ENCODE measurements around the gene GAS6.
"Not testable (repeated sequence)": the region's sequence is repeated elsewhere in the genome, so short reads cannot be mapped to it uniquely, and the experiment has no call there.

The GAS6 gene

DNA sequence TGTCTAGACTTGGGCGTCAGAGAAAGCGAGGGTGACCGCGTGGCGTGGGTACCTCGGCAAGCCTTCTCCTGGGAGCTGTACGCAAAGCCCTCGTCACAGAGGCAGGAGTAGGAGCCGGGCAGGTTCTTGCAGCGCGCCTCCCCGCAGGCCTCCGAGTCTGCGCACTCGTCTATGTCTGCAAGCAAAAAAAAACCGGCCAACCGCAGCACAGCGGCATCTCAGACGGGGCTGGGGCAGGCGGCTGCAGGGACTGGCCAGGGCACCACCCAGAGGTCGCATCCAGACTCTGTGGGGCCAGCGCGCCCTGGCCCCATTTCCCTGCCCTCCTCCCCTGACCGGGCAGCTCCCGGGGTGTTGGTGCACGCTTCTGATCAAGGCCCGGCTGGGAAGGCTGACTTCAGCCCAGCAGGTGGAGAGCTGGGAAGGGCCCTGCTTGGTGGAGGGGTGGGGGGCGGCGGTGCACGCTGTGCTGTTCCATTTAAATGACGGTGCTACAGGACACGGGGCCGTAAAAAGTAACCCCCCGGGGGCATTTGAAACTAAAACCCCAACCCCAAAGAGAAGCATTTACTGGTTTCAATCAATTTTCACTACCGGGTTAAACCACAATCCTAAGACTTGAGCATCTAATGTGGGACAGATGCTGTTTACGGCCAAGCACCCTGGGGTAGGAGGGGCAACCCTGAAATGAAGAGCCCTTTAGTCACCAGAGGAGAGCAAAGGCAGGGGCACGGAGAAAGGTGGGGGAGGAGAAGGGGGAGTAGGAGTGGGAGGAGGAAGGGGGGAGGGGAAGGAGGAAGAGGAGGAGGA lies 28.2 kb downstream of the GAS6 start:
- DNase-seq = no peak

DNA sequence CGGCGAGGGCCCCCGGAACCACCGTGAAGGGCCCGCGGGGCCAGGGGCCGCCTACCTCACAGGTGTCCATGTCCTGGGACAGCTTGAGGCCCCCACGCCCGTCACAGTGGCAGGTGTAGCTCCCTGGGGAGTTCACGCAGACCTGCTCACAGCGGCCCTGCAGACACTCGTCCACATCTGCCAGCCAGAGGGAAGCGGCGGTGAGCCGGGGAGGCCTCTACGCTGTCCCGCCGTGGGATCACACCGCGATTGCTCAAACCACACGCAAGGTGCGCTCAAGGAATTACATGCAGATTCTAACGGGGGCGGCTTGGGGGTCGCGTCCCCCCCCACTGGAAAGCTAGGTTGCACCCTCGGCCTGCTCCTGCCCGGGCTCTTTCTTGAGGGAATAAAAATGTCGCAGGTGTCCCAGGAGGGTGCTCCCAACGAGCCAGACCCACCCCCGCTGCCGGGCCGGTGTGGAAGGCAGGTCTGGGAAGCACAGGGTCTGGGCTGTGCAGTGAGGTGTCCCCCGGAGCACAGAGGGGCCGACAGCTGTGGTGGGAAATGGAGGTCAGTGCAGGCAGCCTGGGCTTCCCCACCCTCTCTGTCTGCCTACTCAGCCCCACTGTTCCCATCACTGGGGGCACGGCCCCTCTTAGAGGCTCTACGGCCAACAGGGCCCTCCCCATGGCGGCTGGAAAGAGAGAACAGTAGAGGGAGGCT lies 29.2 kb downstream of the GAS6 start:
- no peak for DNase-seq

DNA sequence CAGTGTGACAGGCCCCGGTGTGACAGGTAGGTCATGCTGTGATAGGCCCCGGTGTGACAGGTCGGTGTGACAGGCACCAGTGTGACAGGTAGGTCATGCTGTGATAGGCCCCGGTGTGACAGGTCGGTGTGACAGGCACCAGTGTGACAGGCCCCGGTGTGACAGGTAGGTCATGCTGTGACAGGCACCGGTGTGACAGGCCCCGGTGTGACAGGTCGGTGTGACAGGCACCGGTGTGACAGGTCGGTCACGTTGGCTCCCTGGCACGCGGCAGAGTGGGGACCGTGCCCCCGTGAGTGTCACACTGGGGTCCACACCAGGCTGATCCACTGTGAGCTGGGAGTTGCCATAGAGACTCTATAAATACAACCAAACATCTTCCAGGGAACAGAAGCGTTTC lies 29.9 kb downstream of the GAS6 start:
- not testable (repeated sequence) for DNase-seq

DNA sequence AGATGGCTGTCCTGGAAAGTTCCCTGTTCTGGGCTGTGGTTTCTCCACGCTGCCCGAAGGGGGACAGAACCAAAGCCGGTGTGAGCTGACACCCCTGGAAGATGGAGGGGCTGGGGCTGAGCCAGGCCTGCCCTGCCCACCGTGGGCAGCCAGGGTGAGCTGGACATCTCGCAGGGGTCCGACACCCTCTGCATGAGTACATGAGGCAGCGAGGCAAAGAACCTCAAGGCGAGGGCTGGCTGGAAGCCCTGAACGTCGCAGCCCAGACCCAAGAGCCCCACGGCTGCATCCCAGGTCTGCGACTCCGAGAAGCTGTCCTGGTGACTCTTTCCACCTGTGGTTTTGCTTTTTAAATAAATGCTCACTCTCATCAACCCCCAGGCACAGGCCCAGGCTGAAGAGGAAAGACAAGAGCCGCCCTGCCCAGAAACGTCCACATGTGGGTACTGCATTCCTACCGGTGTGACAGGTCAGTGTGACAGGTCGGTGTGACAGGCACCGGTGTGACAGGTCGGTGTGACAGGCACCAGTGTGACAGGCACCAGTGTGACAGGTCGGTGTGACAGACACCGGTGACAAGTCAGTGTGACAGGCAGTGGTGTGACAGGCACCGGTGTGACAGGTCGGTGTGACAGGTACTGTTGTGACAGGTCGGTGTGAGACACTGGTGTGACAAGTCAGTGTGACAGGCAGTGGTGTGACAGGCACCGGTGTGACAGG lies 30.6 kb downstream of the GAS6 start:
- no peak for DNase-seq

DNA sequence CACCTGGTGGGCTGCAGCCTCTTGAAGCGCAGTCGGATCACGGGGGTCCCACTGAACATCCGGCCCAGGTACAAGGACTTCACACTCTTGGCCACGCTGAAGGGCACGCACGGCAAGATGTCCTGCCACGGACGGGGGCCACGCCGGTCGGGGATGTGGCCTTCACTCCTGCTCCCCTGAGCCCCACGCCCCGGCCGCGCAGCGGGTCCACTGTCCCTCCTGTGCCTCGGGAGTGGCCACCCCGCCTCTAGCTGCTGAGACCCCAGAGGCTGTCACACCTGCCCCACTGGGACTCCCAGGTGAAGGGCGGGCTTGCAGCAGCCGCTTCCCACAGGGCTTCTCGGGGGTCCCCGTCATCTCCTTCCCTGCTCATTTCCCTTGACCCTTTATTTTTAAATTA lies 31.2 kb downstream of the GAS6 start:
- DNase-seq = no peak

DNA sequence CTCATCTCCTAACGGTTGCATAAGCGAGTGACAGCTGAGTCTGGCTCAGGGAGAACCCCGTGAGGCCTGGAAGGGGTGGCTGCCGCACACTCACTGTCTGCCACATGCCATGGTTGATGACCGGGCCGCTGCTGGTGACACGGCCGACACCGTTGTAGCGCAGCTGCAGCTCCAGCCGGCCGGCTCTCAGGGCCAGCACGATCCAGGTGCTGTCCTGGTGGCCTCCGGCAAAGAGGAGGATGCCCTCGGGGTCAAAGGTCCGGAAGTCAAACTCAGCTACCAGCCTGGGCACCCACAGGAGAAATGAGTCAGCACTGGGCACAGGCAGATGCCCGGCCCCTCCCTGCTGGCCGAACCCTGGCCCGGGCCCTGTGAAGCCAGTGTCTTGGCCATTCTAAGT lies 31.7 kb downstream of the GAS6 start:
- DNase-seq = no peak

DNA sequence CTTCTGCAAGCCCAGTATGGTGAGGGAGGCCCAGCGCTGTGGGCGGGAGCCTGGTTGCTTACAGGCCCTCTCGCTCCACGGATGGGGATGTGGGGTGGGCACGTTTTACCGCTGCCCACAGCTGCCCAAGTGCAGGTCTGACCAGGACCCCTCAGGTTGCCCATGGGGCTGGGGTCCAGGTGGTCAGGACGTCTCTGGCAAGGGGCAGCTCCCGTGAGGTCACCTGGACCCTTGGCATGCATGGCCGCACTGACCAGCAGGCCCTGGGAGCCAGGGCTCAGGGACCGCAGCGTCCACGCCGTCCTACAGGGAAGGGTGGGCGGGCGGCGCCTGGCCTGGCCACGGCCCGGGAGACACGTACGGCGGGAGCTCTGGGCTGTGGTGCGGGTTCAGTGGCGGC lies 32.8 kb downstream of the GAS6 start:
- DNase-seq = no peak

DNA sequence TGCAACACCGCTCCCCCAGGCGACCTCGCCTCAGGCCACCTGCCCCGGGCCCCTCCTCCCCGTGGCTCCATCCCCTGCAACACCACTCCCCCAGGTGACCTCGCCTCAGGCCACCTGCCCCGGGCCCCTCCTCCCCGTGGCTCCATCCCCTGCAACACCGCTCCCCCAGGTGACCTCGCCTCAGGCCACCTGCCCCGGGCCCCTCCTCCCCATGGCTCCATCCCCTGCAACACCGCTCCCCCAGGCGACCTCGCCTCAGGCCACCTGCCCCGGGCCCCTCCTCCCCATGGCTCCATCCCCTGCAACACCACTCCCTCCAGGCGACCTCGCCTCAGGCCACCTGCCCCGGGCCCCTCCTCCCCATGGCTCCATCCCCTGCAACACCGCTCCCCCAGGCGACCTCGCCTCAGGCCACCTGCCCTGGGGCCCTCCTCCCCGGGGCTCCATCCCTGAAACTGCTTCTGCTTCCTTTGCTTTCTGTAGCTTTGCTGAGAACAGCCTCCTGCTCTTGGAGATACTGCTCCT lies 33.4 kb downstream of the GAS6 start:
- not testable (repeated sequence) for DNase-seq

DNA sequence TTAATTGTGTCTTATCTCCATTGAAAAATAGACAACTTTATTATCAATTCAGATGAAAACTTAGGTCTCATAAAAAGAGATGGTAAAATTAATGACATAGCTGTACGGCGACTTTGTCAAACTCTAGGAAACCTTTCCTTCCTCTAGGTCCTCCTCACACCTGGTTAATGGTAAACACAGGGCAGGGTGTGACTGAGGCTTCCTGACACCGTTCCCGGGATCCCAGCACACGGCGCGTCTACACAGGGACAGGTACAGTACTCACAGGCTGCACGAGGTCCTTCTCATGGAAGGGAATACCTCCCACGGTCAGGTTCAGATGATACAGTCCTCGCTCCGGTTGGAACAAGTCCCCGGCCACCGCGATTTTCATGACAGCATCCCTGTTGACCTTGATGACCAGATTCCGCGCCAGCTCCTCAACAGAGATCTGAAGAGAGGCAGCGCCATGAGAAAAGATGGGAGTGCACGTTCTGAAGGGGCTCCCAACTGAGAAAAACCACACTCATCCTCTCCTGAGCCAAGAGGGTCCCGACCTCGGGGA lies 35.5 kb downstream of the GAS6 start:
- no peak for DNase-seq

DNA sequence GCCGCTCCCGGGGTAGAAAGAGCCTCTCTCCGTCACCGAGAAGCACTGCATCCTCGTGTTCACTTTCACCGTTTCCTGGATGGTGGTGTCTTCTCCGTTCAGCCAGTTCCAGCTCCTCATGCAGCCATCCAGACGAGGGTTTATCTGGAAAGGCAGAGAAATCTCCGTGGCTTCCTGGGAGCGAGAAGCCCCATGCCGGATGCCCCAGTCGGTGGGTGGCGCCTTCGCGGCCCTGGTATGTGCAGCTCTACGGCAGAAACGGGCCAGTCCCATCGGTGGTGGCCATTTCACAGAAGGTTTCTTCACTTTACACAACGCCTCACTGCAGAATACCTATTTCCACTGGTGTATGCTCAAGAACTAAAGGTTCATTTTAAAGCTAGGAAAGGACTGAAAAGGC lies 36.9 kb downstream of the GAS6 start:
- DNase-seq = no peak

DNA sequence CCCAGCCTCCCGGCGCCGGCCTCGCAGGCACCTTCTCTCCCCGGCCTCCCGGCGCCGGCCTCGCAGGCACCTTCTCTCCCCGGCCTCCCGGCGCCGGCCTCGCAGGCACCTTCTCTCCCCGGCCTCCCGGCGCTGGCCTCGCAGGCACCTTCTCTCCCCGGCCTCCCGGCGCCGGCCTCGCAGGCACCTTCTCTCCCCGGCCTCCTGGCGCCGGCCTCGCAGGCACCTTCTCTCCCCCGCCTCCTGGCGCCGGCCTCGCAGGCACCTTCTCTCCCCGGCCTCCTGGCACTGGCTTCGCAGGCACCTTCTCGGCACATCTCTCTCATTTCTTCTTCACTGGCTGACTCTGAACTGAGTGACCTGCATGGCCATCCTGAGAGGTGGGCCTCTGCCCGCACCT lies 37.4 kb downstream of the GAS6 start:
- not testable (repeated sequence) for DNase-seq

DNA sequence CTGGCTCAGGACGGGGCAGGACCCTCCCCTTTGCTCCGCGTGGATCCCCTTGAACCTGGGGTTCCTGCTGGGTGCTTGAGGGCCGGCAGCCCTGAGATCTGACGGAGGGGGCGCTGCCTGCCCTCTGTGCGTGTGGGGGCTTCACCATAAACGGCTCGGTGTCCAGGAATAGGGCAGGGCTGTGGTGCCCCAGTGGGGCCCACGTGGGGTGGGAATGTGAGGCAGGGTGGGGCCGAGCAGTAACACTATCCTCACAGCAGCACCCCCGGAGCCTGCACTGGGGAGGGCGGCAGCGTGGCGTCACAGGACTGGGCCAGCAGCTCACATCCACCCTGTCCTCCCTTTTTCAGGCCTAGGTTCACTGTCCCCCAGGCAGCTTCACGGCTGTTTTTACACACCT lies 38.0 kb downstream of the GAS6 start:
- DNase-seq = no peak

DNA sequence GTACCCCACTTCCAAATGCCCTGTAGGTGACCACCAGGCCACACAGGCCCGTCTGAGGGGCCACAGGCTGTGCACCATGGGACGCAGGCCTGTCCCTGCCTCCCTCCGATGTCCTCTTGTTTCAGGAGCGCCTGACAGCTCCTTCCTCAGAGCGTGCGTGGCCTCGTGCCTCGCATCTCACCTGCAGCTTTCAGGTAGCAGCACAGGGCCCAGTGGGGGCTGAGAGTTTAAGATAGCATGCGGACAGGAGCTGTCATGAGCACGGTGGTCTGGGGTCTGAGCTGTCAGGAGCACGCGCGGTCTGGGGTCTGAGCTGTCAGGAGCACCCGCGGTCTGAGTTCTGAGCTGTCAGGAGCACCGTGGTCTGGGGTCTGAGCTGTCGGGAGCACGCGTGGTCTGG lies 40.1 kb downstream of the GAS6 start:
- DNase-seq = no peak

DNA sequence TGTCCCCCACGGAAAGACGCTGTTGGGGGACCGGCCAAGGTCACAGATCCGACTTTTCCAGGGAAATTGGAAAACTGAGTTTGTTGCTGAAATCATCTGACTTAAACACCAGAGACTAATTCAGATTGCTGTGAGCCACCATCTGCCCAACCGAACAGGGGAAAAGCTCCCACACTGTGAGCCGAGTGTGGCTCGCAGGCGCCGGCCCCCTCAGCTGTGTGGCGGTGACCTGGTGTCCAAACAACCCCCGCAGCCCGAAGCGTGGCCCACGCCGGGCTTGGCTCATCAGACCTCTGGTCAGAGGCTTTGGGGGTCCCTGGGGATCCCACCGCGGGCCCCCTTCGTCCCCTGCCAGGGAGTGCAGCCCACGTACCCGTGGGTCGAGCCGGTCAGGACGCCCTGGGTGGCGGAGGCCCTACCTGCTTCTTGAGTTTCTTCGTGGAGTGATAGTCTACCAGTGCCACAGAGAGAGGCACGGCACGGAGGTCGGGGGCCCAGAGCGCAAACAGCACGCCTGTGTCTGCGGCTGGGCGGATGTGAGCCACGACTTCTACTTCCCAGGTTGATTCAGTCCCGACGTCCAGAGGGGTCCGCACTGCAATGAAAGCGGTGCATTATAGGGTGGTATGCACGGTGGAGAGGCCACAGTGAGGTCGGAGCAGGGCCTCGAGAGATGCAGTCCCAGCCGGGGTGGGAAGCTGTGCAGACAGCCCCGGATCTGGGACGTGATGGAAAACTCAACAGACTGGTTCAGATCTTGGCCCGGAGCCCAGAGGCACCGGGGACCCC lies 40.7 kb downstream of the GAS6 start:
- no peak for DNase-seq

DNA sequence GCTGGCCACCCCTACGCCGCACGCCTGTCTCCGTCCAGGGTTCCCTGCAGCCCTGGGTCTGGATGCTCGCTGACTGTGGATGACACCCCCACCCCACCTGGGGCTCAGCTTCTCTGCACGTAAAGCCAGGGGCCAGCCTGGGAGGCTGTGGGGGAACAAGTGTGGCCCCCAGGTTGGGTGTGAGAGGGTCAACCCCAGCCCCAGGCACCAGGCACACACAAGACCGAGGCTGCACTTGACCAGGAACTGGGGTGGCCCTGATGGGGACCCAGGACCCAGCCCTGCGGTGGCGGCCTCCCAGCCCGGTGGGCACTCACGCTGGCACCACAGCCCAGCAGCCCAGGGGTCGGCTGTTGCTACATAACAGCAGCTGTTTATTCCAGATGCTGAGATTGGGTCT lies 41.6 kb downstream of the GAS6 start:
- DNase-seq = no peak

DNA sequence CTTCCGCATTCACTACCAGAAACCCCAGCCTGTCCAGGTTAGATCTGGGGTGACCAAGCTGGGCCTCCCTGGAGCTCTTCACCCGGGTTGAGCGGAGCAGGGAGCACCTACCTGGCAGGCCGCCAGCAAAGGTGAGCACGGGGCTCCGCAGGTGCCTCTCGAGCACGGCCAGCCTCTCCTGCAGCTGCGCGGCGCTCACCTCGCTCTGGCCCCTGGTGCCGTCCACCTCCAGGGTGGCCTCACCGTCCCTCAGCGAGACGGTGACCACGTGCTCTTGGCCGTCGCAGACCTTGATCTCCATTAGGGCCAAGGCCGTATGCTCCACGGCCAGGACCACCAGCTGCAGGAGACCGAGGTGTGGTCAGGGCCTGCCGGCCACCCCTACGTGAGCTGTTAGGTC lies 42.0 kb downstream of the GAS6 start:
- DNase-seq = no peak

DNA sequence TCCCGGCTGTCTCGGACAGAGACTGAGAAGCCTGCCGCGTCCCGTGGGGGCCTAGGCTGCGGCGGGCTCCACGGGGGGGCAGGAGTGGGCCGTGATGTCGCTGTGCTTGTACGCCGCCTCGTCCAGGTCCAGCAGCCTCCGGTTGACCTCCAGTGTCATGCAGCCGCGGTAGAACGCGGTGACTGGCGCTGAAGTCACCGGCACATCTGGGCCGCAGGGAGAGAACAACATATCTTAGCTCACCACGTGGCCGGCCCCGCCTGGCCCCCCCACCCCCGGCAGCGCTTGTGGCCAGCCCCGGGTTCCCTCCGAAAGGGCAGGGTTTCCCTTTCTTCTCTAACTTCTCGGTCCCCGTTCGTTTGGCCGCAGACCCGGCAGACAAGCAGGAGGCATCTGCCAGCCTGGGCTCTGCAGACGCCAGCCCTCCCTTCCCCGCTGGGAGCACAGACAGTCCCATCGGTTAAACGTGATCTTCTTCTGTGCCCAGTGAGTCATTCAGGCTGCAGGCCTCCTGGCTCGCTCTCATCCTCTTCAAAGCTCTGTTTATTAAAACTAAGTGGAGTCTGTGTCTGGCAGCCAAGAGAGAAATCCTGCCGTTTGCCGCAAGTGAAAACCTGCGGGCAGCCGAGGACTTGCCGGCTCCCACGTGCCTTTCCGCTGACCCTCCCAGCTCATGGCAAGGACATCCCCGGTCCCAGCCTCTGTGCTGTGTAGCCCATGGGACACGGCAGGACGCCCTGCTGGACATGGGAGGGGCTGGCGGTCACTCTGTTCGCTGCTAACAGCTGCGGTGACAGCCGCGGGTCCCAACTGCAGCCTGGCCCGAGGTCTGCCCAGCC lies 42.8 kb downstream of the GAS6 start:
- no peak for DNase-seq

DNA sequence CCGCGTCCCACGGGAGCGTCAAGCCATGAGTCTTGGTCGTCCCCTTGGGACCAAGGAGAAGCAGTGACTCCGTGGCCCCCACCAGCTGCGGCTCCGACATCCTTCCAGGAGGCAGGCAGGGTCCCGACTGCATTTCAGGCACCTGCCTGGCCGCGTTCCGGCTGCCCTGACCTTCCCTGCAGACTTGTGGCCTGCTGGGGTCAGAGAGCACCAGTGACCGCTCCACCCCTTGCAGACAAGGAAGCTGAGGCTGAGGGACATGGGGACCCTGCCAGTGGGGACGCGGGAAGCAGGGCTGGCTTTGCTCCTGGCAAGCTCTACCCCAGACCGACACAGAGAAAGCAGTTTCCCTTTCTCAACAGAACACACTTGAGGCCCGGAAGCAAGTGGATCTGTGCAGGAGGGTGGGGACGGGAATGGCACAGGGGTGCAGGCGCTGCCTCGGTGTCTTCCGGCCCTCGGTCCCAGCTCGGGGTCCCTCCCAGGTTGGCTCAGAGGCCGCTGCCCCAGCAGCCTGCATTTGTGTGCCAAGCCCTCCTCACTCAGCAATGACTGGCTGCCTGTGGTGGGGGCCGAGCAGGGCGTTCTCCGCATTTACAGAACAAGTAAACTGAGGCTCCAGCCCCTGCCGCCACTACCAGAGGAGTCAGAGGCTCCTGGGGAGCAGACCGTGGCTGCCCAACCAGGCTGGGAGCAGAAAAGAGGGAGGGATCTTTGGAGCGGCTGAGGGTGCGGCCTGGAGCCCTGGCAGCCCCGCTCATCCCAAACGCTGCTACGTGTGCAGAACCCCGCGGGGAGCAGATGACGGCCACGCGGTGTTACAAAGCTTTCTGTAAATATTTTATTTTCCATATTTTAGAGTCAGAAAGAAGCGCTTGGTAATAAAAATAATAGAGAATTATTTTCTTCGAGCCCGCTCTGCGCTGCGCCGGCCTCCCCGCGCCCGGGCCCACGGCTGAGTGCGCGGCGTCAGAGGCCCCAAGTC lies 43.9 kb downstream of the GAS6 start:
- no peak for DNase-seq

DNA sequence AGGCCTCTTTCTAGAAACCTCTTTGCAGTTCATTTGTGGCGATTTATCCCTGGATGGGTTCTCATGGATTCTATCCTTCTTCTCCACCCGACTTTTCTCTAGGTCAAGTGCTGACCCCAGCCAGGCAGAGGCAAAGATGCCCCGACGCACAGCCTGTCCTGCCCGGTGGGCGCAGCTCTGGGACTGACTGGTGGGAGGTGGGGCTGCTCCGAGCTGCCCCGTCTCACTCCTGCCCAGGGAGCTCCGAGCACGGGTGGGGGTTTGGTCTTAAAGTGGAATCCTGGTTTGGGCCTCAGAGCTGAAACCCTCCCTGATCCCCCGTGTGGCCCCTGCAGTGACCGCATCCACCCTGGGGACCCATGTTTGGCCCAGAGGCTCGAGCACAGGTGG lies 44.5 kb downstream of the GAS6 start:
- no peak for DNase-seq

DNA sequence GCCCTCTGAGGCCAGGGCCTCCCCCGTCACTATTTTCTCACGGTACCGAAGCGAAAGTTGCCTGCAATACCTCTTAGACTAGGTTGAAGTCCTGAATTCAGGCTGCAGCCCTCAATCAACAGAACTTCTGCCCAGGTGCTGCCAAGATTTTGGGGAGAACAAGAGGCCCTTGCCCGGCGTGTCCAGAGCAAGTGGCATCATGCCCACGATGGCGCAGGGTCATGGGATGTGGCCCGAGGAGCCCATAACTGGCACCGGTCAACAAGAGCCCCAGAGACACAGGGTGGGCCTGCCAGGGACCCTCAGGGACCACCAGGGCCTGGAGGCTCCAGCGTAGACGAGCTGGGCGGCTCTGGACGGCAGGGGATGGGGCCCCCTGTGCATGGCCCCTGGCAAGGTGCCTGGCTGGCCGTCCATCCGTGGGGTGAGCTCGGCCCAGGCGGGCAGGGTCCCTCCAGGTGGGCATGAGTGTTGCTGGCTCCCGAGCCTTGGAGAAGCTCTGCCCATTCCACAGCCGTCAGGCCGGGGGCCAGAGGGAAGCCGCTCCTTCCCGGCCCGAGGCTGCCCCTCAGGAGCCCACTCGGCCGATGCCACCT lies 45.1 kb downstream of the GAS6 start:
- no peak for DNase-seq

All from SW 1271 (cell line).